ENCODE results near the gene DPYSL4.

Gene DPYSL4

DNA sequence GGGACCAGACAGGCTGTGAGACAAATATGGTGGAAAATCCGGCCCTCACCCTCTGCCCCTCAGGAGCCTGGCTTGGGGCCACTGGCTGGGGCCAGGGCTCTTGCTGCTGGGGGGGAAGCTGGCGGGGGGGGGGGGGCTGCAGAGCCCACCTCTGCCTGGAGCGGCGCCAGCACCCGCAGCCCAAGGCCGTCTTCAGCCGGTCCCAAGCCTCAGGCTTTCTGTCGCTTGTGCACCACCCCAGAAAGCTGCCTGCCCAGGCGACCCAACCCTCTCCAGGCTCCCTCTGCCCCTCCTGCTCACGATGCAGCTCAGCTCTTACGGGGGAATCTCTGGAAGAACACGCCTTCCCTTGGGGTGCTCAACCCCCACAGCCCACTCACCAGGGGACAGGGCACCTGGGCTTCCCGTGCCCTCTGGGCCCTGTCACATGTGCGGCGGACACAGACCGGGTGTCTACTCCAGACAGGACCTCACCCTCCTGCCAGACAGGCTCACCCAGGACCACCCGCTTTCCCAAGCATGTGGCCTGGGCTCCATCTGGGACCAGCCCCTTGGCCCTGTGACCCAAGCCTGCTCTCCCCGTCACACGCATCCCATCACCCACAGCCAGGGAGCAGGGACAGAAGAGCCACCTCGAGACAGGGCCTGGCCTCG is 43.9 kb downstream of the DPYSL4 start:
- Histone ChIP-seq H3K9me3 (ENCODE audit: low read length) (no peaks in the 10 kb centered on the region), H3K9ac (ENCODE audit: low read length) (no peak overlapping the region), H3K4me1 (ENCODE audit: insufficient read depth, low read length) (no peaks in the 10 kb centered on the region), H3K27ac (ENCODE audit: low read depth, low read length) (no peak overlapping the region), H3K36me3 (ENCODE audit: insufficient read depth, low read length) (no peaks in the 10 kb centered on the region), H3K27me3 (ENCODE audit: control insufficient read depth in 1 of 2, insufficient read depth in 2 of 2, low read length in 2 of 2) (no peaks in the 10 kb centered on the region), H3K4me3 (ENCODE audit: low read depth in 1 of 2, low read length in 2 of 2) (no peak overlapping the region)

DNA sequence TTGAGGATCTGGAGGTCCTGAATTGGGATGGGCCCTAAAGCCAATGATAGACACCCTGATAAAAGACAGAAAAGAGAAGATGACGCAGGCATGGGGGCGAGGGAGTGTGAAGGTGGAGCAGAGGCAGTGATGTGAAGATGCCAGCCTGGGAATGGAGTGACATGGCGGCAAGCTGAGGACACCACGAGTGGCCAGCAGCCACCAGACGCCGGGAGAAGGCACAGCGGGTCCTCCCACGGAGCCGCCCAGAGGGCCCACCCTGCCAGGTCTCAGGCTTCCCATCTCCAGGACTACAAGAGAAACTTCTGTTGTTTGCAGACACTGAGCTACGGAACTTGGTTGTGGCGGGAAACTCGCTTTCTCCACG is 44.9 kb downstream of the DPYSL4 start:
- no peaks in the 10 kb centered on the region for H3K27me3 ChIP-seq (ENCODE audit: control insufficient read depth in 1 of 2, insufficient read depth in 2 of 2, low read length in 2 of 2)
- H3K9me3 ChIP-seq (ENCODE audit: low read length), result no peaks in the 10 kb centered on the region
- no peak overlapping the region for H3K4me3 ChIP-seq (ENCODE audit: low read depth in 1 of 2, low read length in 2 of 2)
- H3K27ac ChIP-seq (ENCODE audit: low read depth, low read length), result no peak overlapping the region
- no peak overlapping the region for H3K9ac ChIP-seq (ENCODE audit: low read length)
- no peaks in the 10 kb centered on the region for H3K4me1 ChIP-seq (ENCODE audit: insufficient read depth, low read length)
- H3K36me3 ChIP-seq (ENCODE audit: insufficient read depth, low read length), result no peaks in the 10 kb centered on the region

DNA sequence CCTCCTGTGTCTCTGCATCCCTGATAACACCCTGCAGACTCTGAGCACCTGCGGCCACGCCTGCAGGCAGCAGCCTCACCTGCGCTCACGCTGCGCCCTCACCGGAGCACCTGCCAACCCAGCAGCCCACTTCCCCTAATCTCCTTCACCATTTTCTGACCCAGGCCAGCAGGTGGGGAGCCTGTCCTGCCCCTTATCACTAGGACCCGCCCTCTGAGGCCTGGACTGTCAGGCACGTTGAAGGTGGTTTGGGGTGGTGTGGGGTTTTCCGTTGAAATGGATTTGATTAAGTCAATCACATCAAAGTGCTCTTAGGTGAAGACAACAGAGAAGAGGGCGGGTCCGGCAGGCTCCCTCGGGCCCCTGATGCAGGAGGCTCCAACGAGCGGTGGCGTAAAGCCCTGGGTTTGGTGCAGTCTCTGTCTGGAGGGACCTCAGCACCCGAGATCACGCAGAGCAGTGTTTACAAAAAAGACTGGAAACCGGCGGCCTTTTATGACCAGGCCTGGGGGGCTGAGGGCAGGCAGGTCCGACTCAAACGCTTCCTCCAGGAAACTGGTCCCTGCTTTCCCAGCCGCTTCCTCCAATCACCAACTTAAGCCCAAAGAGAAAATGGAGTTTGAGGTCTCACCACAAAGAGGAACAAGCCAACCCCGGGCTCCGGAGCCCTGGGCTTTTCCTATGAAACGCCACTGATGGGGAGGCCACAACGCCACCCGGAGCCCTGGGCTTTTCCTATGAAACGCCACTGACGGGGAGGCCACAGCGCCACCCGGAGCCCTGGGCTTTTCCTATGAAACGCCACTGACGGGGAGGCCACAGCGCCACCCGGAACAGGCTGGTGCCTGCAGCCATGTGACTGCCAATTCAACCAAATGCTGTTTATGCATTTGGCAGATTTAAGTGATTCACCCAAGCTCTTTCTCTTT is 45.5 kb downstream of the DPYSL4 start:
- no peak overlapping the region for H3K9ac ChIP-seq (ENCODE audit: low read length)
- no peak overlapping the region for H3K4me3 ChIP-seq (ENCODE audit: low read depth in 1 of 2, low read length in 2 of 2)
- no peaks in the 10 kb centered on the region for H3K36me3 ChIP-seq (ENCODE audit: insufficient read depth, low read length)
- no peaks in the 10 kb centered on the region for H3K9me3 ChIP-seq (ENCODE audit: low read length)
- H3K4me1 ChIP-seq (ENCODE audit: insufficient read depth, low read length), result no peaks in the 10 kb centered on the region
- H3K27ac ChIP-seq (ENCODE audit: low read depth, low read length), result no peak overlapping the region
- no peaks in the 10 kb centered on the region for H3K27me3 ChIP-seq (ENCODE audit: control insufficient read depth in 1 of 2, insufficient read depth in 2 of 2, low read length in 2 of 2)

DNA sequence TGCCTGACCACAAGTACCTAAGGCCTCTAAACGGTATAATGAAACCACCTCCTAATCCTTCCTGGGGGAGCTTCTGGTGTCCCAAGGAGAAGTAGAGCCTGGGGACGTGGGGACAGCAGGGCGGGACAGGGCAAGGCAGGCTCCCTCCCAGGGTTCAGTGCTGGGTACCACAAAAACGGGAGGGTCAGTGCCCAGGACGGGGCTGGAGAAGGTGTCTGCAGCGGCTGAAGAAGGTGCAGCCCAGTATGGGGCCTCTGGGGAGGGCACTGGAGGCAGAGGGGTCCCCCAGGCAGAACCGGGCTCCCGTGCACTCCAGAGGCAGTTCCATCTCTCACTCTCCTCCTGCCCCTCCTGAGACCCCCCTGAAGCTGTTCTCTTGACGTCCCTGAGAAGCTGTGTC is 46.2 kb downstream of the DPYSL4 start:
- no peaks in the 10 kb centered on the region for H3K36me3 ChIP-seq (ENCODE audit: insufficient read depth, low read length)
- no peaks in the 10 kb centered on the region for H3K9me3 ChIP-seq (ENCODE audit: low read length)
- no peak overlapping the region for H3K27ac ChIP-seq (ENCODE audit: low read depth, low read length)
- no peaks in the 10 kb centered on the region for H3K27me3 ChIP-seq (ENCODE audit: control insufficient read depth in 1 of 2, insufficient read depth in 2 of 2, low read length in 2 of 2)
- no peaks in the 10 kb centered on the region for H3K4me1 ChIP-seq (ENCODE audit: insufficient read depth, low read length)
- H3K4me3 ChIP-seq (ENCODE audit: low read depth in 1 of 2, low read length in 2 of 2), result no peak overlapping the region
- H3K9ac ChIP-seq (ENCODE audit: low read length), result no peak overlapping the region

DNA sequence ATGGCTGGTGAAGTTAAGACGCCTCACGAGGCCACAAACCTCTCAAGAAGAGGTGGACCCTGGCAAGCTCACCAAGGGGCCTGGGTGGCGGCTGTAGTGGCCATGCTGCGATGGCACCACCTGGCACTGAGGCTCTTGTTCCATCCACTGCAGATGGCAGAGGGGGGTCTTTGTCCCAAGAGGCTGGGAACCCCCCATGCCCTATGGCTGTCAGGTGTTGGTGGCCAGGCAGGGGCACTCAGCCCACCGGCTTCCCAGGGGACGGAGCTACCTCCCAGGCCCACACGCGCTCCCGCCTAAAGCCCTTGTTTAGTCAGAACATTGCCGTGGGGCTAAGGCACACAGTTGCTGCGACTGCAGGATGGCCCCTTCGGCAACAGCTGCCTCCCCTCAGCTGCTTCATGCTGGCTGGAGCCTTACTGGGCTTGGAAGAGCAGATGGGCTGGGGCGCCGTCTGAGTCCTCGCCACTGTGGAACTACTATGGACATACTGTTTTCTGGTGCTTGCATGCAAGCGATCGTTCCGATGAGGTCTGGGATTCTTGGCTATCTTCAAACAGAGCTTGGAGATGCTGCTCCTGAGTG is 46.8 kb downstream of the DPYSL4 start:
- H3K27ac ChIP-seq (ENCODE audit: low read depth, low read length), result no peak overlapping the region
- no peak overlapping the region for H3K9ac ChIP-seq (ENCODE audit: low read length)
- H3K4me3 ChIP-seq (ENCODE audit: low read depth in 1 of 2, low read length in 2 of 2), result no peak overlapping the region
- H3K4me1 ChIP-seq (ENCODE audit: insufficient read depth, low read length), result no peaks in the 10 kb centered on the region
- no peaks in the 10 kb centered on the region for H3K27me3 ChIP-seq (ENCODE audit: control insufficient read depth in 1 of 2, insufficient read depth in 2 of 2, low read length in 2 of 2)
- no peaks in the 10 kb centered on the region for H3K36me3 ChIP-seq (ENCODE audit: insufficient read depth, low read length)
- no peaks in the 10 kb centered on the region for H3K9me3 ChIP-seq (ENCODE audit: low read length)

DNA sequence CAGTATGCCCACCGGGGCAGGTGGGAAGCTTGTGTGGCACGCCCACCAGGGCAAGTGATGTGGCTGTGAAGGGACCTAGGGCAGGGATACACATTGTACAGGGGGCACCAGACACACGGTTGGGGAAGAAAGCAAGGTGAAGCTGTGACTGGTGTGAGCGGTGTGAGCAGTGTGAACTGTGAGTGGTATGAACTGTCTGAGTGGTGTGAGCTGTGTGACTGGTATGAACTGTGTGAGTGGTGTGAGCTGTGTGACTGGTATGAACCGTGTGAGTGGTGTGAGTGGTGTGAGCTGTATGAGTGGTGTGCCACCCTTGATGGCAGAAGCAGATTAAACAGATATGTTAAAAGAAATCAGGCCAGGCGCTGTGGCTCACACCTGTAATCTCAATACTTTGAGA is 48.1 kb downstream of the DPYSL4 start:
- no peaks in the 10 kb centered on the region for H3K27me3 ChIP-seq (ENCODE audit: control insufficient read depth in 1 of 2, insufficient read depth in 2 of 2, low read length in 2 of 2)
- no peak overlapping the region for H3K27ac ChIP-seq (ENCODE audit: low read depth, low read length)
- no peak overlapping the region for H3K4me3 ChIP-seq (ENCODE audit: low read depth in 1 of 2, low read length in 2 of 2)
- H3K36me3 ChIP-seq (ENCODE audit: insufficient read depth, low read length), result no peaks in the 10 kb centered on the region
- no peak overlapping the region for H3K9ac ChIP-seq (ENCODE audit: low read length)
- no peaks in the 10 kb centered on the region for H3K9me3 ChIP-seq (ENCODE audit: low read length)
- H3K4me1 ChIP-seq (ENCODE audit: insufficient read depth, low read length), result no peaks in the 10 kb centered on the region

DNA sequence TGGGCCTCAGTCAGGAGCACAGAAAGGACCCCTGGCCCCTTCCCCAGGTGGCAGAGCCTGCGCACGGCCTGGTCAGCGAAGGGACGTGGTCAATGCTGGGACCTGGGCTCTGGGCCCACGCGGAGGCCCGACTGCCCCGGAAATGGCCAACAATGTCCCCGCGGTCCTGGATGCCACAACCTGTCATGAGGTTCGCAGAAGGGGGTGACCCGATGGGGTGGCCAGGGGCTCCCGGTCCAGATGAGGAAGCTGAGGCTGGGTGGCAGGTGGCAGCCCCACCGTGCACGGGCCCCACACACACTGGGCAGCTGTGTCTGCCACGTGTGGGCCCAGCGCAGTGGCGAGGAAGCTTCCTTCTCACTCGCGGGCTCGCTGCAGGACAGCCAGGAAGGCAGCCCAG is 49.4 kb downstream of the DPYSL4 start:
- H3K9ac ChIP-seq (ENCODE audit: low read length), result no peak overlapping the region
- H3K36me3 ChIP-seq (ENCODE audit: insufficient read depth, low read length), result no peaks in the 10 kb centered on the region
- no peak overlapping the region for H3K27ac ChIP-seq (ENCODE audit: low read depth, low read length)
- no peaks in the 10 kb centered on the region for H3K4me1 ChIP-seq (ENCODE audit: insufficient read depth, low read length)
- H3K4me3 ChIP-seq (ENCODE audit: low read depth in 1 of 2, low read length in 2 of 2), result no peak overlapping the region
- H3K9me3 ChIP-seq (ENCODE audit: low read length), result no peaks in the 10 kb centered on the region
- H3K27me3 ChIP-seq (ENCODE audit: control insufficient read depth in 1 of 2, insufficient read depth in 2 of 2, low read length in 2 of 2), result no peaks in the 10 kb centered on the region

DNA sequence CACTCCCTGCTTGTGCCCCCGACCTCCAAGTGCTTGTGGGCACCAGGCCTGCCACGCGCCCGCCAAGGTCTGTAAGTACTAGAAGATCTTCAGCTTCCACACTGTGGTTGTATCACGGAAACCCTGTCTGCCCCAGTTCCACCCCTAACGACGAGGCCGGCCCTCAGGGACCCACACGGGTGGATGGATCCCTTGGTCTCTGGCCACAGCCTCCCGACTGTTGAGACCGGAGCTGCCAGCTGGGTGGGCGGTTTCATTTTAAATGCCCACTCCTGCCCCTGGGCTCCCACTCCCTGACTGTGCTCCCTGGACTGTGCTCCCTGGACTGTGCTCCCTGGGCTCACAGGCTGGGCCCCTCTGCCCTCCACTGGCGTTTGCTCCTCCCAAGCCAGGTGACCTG is 50.1 kb downstream of the DPYSL4 start:
- no peaks in the 10 kb centered on the region for H3K4me1 ChIP-seq (ENCODE audit: insufficient read depth, low read length)
- H3K9me3 ChIP-seq (ENCODE audit: low read length), result no peaks in the 10 kb centered on the region

DNA sequence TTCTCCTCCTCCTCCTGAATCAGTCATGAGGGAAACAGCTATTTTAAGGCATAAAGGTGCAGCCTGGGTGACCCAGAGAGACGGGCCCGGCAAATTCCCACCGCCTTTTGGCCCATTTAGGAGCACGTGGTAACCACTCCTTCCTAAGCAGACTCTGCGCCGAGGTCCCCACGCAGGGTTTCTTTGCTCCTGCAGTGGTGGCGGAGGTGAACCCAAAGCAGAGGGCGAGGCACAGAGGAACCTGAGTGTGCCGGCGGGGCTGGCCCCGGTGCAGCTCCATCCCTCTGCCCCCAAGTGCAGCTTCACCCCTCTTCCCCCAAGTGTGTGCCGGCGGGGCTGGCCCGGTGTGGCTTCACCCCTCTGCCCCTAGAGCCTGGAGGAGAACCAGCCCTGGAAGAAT is 50.6 kb downstream of the DPYSL4 start:
- Histone ChIP-seq H3K27ac (ENCODE audit: low read depth, low read length) (no peak overlapping the region), H3K9ac (ENCODE audit: low read length) (no peak overlapping the region), H3K4me3 (ENCODE audit: low read depth in 1 of 2, low read length in 2 of 2) (no peak overlapping the region), H3K9me3 (ENCODE audit: low read length) (no peaks in the 10 kb centered on the region), H3K4me1 (ENCODE audit: insufficient read depth, low read length) (no peaks in the 10 kb centered on the region), H3K36me3 (ENCODE audit: insufficient read depth, low read length) (no peaks in the 10 kb centered on the region), H3K27me3 (ENCODE audit: control insufficient read depth in 1 of 2, insufficient read depth in 2 of 2, low read length in 2 of 2) (no peaks in the 10 kb centered on the region)

More for the DNA sequence above, 50.1 kb downstream of the DPYSL4 start:
- no peaks in the 10 kb centered on the region for H3K27me3 ChIP-seq (ENCODE audit: control insufficient read depth in 1 of 2, insufficient read depth in 2 of 2, low read length in 2 of 2)
- no peak overlapping the region for H3K9ac ChIP-seq (ENCODE audit: low read length)
- H3K27ac ChIP-seq (ENCODE audit: low read depth, low read length), result no peak overlapping the region
- H3K4me3 ChIP-seq (ENCODE audit: low read depth in 1 of 2, low read length in 2 of 2), result no peak overlapping the region
- H3K36me3 ChIP-seq (ENCODE audit: insufficient read depth, low read length), result no peaks in the 10 kb centered on the region

DNA sequence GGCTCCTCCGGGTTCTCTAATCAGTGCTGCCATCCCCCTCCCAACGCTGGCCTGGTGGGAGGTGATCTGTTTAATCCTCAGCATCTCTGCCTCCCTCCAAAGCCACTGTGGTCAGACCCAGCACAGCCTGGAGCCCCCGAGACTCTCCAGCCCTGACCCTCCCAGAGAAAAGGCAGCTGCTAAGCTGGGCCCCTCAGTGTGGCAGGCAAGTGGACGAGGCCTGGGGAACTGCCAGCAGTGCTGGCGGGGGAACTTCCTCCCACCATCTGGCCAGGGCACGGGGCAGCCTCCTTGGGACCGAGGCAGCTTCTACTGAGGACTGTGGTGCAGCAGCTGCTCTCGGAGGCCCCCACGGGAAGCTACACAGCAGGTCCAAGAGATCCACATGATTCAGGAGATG is 51.1 kb downstream of the DPYSL4 start:
- Histone ChIP-seq H3K4me3 (ENCODE audit: low read depth in 1 of 2, low read length in 2 of 2) (no peak overlapping the region), H3K4me1 (ENCODE audit: insufficient read depth, low read length) (no peaks in the 10 kb centered on the region), H3K27ac (ENCODE audit: low read depth, low read length) (no peak overlapping the region), H3K9me3 (ENCODE audit: low read length) (no peaks in the 10 kb centered on the region), H3K36me3 (ENCODE audit: insufficient read depth, low read length) (no peaks in the 10 kb centered on the region), H3K9ac (ENCODE audit: low read length) (no peak overlapping the region), H3K27me3 (ENCODE audit: control insufficient read depth in 1 of 2, insufficient read depth in 2 of 2, low read length in 2 of 2) (no peaks in the 10 kb centered on the region)

DNA sequence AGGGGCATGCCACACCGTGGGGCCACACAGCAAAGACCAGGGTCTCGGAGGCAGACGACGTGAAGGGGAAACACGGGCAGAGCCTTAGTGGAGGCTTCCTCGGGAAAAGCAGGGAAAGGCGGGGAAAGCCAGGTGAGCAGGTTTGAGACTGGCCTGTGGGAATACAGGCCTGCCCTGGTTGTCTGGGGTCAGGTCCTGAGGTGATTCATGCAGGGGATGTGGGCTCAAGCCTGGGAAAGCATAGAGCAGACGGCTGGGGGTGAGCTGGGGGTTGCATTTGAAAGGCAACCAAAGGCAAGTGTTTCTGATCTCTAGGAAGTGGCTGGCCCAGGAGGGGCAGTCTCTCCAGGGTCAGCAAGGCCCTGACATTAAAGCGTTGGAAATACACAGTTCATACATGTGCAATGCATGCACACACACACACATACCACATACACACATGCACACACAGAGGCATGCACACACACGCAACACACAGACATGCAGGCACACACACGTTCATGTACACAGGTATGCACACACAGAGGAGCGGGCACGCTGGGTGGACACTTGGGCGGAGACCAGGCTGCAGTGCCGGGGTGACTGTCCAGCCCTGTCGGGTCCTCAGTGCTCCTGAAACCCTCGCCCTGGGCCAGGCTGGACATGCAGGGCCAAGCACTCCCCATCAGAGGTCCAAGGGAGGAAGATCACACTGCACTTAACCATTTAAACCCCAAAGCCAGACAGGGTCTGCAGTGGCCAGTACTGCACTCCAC is 51.8 kb downstream of the DPYSL4 start:
- no peak overlapping the region for H3K9ac ChIP-seq (ENCODE audit: low read length)
- H3K36me3 ChIP-seq (ENCODE audit: insufficient read depth, low read length), result no peaks in the 10 kb centered on the region
- no peaks in the 10 kb centered on the region for H3K4me1 ChIP-seq (ENCODE audit: insufficient read depth, low read length)
- H3K4me3 ChIP-seq (ENCODE audit: low read depth in 1 of 2, low read length in 2 of 2), result no peak overlapping the region
- H3K9me3 ChIP-seq (ENCODE audit: low read length), result no peaks in the 10 kb centered on the region
- no peaks in the 10 kb centered on the region for H3K27me3 ChIP-seq (ENCODE audit: control insufficient read depth in 1 of 2, insufficient read depth in 2 of 2, low read length in 2 of 2)
- no peak overlapping the region for H3K27ac ChIP-seq (ENCODE audit: low read depth, low read length)

Measured in muscle layer of colon (tissue), 2 donors.